ENCODE data around the gene ADGRA3. TPM values are rescaled to one million over a fixed set of nuclear protein-coding genes. Genes with fewer than 3 reads are reported as not detected.

The ADGRA3 gene
- polyA plus RNA-seq, 1 donor from 2014 or later, result 40.5 TPM

DNA sequence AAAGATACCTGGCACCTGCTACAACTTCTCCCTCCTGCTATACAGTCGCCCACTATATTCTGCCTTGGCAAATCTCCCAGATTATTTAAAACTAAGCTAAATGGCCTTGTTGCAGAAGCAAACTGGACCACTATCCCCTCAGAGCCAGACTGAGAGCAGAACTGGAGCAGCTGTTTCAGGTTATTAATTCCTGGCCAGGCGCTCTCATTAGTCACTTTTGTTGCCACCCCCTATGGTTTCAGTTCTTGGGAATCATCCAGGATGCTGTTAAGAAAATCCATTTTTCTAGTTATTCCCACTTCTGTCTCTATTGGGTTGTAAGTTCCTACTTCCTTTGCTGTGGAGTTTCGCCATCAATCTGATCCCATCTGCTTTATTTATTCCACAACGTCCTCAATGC, 30.1 kb downstream of the ADGRA3 start:
- H3K79me2 ChIP-seq (replicated peaks; ENCODE audit: insufficient read depth, low read length), result peaks cover 32% of the 10 kb centered on the region
- H2AFZ ChIP-seq (ENCODE audit: low read depth, low read length), result no peak overlapping the region
- no peaks in the 10 kb centered on the region for H4K20me1 ChIP-seq (ENCODE audit: insufficient read depth)
- no peaks in the 10 kb centered on the region for H3F3A ChIP-seq (ENCODE audit: insufficient read depth, low read length, poor library complexity, severe bottlenecking)
- H3K27me3 ChIP-seq (ENCODE audit: insufficient read depth, low read depth, low read length), result no peaks in the 10 kb centered on the region
- H3K27ac ChIP-seq (ENCODE audit: low read length), result no peak overlapping the region
- no peak overlapping the region for H3K4me3 ChIP-seq (ENCODE audit: low read length)
- TF ChIP-seq RAD21 (conservative IDR thresholded peaks at IDR 0.05), result no peak
- no peak for TF ChIP-seq POLR2AphosphoS5 (IDR thresholded peaks at IDR 0.05)
- TF ChIP-seq, protein P1, sequence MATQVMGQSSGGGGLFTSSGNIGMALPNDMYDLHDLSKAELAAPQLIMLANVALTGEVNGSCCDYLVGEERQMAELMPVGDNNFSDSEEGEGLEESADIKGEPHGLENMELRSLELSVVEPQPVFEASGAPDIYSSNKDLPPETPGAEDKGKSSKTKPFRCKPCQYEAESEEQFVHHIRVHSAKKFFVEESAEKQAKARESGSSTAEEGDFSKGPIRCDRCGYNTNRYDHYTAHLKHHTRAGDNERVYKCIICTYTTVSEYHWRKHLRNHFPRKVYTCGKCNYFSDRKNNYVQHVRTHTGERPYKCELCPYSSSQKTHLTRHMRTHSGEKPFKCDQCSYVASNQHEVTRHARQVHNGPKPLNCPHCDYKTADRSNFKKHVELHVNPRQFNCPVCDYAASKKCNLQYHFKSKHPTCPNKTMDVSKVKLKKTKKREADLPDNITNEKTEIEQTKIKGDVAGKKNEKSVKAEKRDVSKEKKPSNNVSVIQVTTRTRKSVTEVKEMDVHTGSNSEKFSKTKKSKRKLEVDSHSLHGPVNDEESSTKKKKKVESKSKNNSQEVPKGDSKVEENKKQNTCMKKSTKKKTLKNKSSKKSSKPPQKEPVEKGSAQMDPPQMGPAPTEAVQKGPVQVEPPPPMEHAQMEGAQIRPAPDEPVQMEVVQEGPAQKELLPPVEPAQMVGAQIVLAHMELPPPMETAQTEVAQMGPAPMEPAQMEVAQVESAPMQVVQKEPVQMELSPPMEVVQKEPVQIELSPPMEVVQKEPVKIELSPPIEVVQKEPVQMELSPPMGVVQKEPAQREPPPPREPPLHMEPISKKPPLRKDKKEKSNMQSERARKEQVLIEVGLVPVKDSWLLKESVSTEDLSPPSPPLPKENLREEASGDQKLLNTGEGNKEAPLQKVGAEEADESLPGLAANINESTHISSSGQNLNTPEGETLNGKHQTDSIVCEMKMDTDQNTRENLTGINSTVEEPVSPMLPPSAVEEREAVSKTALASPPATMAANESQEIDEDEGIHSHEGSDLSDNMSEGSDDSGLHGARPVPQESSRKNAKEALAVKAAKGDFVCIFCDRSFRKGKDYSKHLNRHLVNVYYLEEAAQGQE (IDR thresholded peaks at IDR 0.05; ENCODE audit: borderline replicate concordance), result no peak
- TF ChIP-seq EZH2 (IDR thresholded peaks at IDR 0.05; ENCODE audit: borderline replicate concordance, insufficient read depth, low read length, poor library complexity, severe bottlenecking), result no peak
- no peak for TF ChIP-seq EP300 (conservative IDR thresholded peaks at IDR 0.05; ENCODE audit: poor library complexity, severe bottlenecking)
- TF ChIP-seq SMC3 (conservative IDR thresholded peaks at IDR 0.05; ENCODE audit: poor library complexity), result no peak
- TF ChIP-seq, protein P2, sequence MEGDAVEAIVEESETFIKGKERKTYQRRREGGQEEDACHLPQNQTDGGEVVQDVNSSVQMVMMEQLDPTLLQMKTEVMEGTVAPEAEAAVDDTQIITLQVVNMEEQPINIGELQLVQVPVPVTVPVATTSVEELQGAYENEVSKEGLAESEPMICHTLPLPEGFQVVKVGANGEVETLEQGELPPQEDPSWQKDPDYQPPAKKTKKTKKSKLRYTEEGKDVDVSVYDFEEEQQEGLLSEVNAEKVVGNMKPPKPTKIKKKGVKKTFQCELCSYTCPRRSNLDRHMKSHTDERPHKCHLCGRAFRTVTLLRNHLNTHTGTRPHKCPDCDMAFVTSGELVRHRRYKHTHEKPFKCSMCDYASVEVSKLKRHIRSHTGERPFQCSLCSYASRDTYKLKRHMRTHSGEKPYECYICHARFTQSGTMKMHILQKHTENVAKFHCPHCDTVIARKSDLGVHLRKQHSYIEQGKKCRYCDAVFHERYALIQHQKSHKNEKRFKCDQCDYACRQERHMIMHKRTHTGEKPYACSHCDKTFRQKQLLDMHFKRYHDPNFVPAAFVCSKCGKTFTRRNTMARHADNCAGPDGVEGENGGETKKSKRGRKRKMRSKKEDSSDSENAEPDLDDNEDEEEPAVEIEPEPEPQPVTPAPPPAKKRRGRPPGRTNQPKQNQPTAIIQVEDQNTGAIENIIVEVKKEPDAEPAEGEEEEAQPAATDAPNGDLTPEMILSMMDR (IDR thresholded peaks at IDR 0.05; ENCODE audit: poor library complexity, severe bottlenecking), result no peak
- no peak for TF ChIP-seq MXI1 (conservative IDR thresholded peaks at IDR 0.05; ENCODE audit: poor library complexity, severe bottlenecking)
- TF ChIP-seq TAF1 (IDR thresholded peaks at IDR 0.05; ENCODE audit: low read depth), result no peak
- H3K9ac ChIP-seq (ENCODE audit: low read length), result no peak overlapping the region
- H3K36me3 ChIP-seq (ENCODE audit: insufficient read depth, low read length), result no peaks in the 10 kb centered on the region
- H3K4me2 ChIP-seq (ENCODE audit: low read length), result no peak overlapping the region
- H3K9me3 ChIP-seq (ENCODE audit: low read length), result no peaks in the 10 kb centered on the region
- no peaks in the 10 kb centered on the region for H3K9me2 ChIP-seq (ENCODE audit: insufficient read depth, low read length)

DNA sequence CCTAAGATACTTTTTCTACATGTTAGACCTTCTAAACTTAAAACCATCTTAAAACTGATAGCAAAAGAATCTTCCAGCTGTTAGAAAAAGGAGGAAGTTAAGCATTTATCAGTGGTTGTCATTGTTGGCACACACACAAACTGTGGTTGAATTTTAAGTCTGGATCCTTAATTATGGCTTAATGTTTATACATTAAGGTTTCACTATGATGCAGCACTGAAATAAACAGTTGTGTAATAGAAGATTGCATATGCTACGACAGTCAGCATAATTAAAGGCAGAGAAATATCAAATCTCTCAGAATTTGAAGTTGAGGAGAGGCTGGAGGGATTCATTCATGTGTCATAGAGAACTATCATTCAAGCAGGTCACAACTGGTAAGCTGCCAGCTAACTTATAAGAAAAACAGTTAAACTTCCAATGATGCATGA, 32.3 kb downstream of the ADGRA3 start:
- Histone ChIP-seq H3K36me3 (ENCODE audit: insufficient read depth, low read length) (no peaks in the 10 kb centered on the region), H3K27me3 (ENCODE audit: insufficient read depth, low read depth, low read length) (no peaks in the 10 kb centered on the region), H3K9ac (ENCODE audit: low read length) (no peak overlapping the region), H3K4me2 (ENCODE audit: low read length) (no peak overlapping the region), H3K9me2 (ENCODE audit: insufficient read depth, low read length) (no peaks in the 10 kb centered on the region), H3K9me3 (ENCODE audit: low read length) (no peaks in the 10 kb centered on the region), H3K27ac (ENCODE audit: low read length) (no peak overlapping the region), H3K4me3 (ENCODE audit: low read length) (no peak overlapping the region), H2AFZ (ENCODE audit: low read depth, low read length) (no peak overlapping the region), H3K79me2 (replicated peaks; ENCODE audit: insufficient read depth, low read length) (peaks cover 31% of the 10 kb centered on the region), H3F3A (ENCODE audit: insufficient read depth, low read length, poor library complexity, severe bottlenecking) (no peaks in the 10 kb centered on the region), H4K20me1 (ENCODE audit: insufficient read depth) (no peaks in the 10 kb centered on the region)
- TF ChIP-seq EP300 (conservative IDR thresholded peaks at IDR 0.05; ENCODE audit: poor library complexity, severe bottlenecking), result no peak
- TF ChIP-seq EZH2 (IDR thresholded peaks at IDR 0.05; ENCODE audit: borderline replicate concordance, insufficient read depth, low read length, poor library complexity, severe bottlenecking), result no peak
- no peak for TF ChIP-seq TAF1 (IDR thresholded peaks at IDR 0.05; ENCODE audit: low read depth)
- TF ChIP-seq SMC3 (conservative IDR thresholded peaks at IDR 0.05; ENCODE audit: poor library complexity), result no peak
- TF ChIP-seq, protein P2 (IDR thresholded peaks at IDR 0.05; ENCODE audit: poor library complexity, severe bottlenecking), result no peak
- TF ChIP-seq, protein P1 (IDR thresholded peaks at IDR 0.05; ENCODE audit: borderline replicate concordance), result no peak
- no peak for TF ChIP-seq MXI1 (conservative IDR thresholded peaks at IDR 0.05; ENCODE audit: poor library complexity, severe bottlenecking)
- TF ChIP-seq RAD21 (conservative IDR thresholded peaks at IDR 0.05), result no peak
- no peak for TF ChIP-seq POLR2AphosphoS5 (IDR thresholded peaks at IDR 0.05)
